Sigmoid colon (tissue), 4 donors: ENCODE measurements around the gene DLD.

Experiments
- EP300 ChIP-seq, 4 donors: sonication (generic); formaldehyde crosslinking; IDR thresholded peaks; one replicate each; pipeline ENCODE4 v1.6.1; 2017; ENCODE audit warnings: antibody characterized with exemption in 4 of 4
- POLR2A ChIP-seq, 2 donors: fragments of 450-650 bp; IDR thresholded peaks; one replicate each; pipeline ENCODE4 v1.6.1; 2016; ENCODE audit warnings: antibody characterized with exemption in 2 of 2, mild to moderate bottlenecking in 2 of 2, moderate library complexity in 2 of 2
- POLR2AphosphoS5 ChIP-seq, 4 donors: sonication (generic); formaldehyde crosslinking; IDR thresholded peaks; one replicate each; pipeline ENCODE4 v1.6.1; 2017; ENCODE audit warnings: antibody characterized with exemption in 4 of 4
- TF ChIP-seq, protein P1 (sequence below), 4 experiments: fragments of 450-650 bp in 3 of 4; fragments of 200-600 bp in 1 of 4; IDR thresholded peaks; one replicate each; pipeline ENCODE4 v1.5.1; 2016 to 2019; ENCODE audit warnings: antibody characterized with exemption in 4 of 4, mild to moderate bottlenecking in 3 of 4, moderate library complexity in 2 of 4

DNA sequence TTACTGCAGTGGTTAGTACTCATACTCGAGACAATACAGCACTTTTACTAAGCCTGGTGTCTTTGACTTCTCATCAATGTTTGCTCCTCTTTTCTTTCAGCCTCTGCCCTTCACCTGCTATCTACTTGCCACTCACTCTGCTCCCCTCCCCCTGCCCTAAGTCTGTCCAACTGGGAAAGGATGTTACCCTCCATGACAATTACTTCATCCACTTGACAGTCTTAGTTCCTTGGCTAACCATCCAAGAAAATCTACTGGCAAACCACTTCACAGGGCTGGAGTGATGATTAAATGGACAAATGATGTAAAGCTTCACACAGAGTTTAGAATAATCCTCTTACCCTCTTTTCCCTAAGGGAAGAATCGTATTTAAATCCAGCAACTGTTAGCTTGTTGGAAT is 8.2 kb upstream of the DLD start:
- TF ChIP-seq, protein P1, sequence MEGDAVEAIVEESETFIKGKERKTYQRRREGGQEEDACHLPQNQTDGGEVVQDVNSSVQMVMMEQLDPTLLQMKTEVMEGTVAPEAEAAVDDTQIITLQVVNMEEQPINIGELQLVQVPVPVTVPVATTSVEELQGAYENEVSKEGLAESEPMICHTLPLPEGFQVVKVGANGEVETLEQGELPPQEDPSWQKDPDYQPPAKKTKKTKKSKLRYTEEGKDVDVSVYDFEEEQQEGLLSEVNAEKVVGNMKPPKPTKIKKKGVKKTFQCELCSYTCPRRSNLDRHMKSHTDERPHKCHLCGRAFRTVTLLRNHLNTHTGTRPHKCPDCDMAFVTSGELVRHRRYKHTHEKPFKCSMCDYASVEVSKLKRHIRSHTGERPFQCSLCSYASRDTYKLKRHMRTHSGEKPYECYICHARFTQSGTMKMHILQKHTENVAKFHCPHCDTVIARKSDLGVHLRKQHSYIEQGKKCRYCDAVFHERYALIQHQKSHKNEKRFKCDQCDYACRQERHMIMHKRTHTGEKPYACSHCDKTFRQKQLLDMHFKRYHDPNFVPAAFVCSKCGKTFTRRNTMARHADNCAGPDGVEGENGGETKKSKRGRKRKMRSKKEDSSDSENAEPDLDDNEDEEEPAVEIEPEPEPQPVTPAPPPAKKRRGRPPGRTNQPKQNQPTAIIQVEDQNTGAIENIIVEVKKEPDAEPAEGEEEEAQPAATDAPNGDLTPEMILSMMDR (IDR thresholded peaks at IDR 0.05): no peak
- no peak for TF ChIP-seq POLR2A (IDR thresholded peaks at IDR 0.05)
- TF ChIP-seq POLR2AphosphoS5 (IDR thresholded peaks at IDR 0.05): no peak
- no peak for TF ChIP-seq EP300 (IDR thresholded peaks at IDR 0.05)
